Measurements from ENCODE around the gene LY9. TPM values are rescaled to one million over a fixed set of nuclear protein-coding genes. Genes with fewer than 3 reads are reported as not detected.

LY9 gene
- total and polyA plus RNA-seq, 2 of the 13 experiments (the other 11 are each of a cell fraction or from before 2014, with no cell fraction given): not detected

DNA sequence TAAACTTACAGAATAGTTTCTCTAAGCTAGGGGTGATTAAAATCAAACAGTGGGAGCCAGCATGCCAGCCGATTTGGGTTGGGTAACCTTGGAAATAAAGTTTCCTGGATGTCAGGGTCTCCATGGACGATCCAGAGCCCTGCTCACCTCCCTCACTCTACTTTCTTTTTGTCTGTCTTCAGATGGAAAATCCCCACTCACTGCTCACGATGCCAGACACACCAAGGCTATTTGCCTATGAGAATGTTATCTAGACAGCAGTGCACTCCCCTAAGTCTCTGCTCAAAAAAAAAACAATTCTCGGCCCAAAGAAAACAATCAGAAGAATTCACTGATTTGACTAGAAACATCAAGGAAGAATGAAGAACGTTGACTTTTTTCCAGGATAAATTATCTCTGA is 43.0 kb upstream of the LY9 start:
- in situ Hi-C loops (cut with HindIII; ENCODE audit: extremely low pct_ligation_motif_present, low pct_unique_long_range_greater_than_20kb) (no loop called here), intact Hi-C loops (cut with micrococcal nuclease; ENCODE audit: unreplicated experiment) (no loop called here)
- Histone ChIP-seq H3K9me3 (ENCODE audit: low read length) (no peaks in the 10 kb centered on the region), H3K79me2 (ENCODE audit: insufficient read depth, low read length) (no peaks in the 10 kb centered on the region), H2AFZ (ENCODE audit: low read length) (no peak overlapping the region), H3K4me2 (ENCODE audit: low read depth, low read length) (no peak overlapping the region), H3K27ac (ENCODE audit: extremely low read length, insufficient read depth, low read length) (no peak overlapping the region), H3K9ac (ENCODE audit: insufficient read depth, low read depth, low read length) (no peak overlapping the region), H3K4me3 (replicated peaks in 1 of 3; ENCODE audit: insufficient read depth in 1 of 3, low read depth in 2 of 3, low read length in 3 of 3) (no peak overlapping the region), H3K4me1 (ENCODE audit: insufficient read depth, low read length) (no peaks in the 10 kb centered on the region), H3K27me3 (ENCODE audit: control insufficient read depth in 1 of 2, insufficient read depth in 2 of 2, low read length in 2 of 2) (peaks cover 2 to 4% of the 10 kb centered on the region in 2 experiments; a peak in 3 of 5 replicates), H3K36me3 (replicated peaks in 1 of 2; ENCODE audit: control insufficient read depth in 1 of 2, insufficient read depth in 2 of 2, low read length in 2 of 2) (no peaks in the 10 kb centered on the region), H4K20me1 (ENCODE audit: insufficient read depth, low read length) (no peaks in the 10 kb centered on the region)
- CTCF ChIA-PET (ENCODE audit: low intra/inter-chr PET ratio, low total read pairs): no interaction called here
- DNase-seq (ENCODE audit: low spot score) (no peak), ATAC-seq (no peak), FAIRE-seq (no peak)
- no TSS peak for BruUV-seq (replicated peaks)
- POLR2A ChIA-PET: no interaction called here
- WGBS (ENCODE audit: low lambda C conversion rate): under 1% methylated on average over 5 of the region's 5 CpGs
- TF ChIP-seq PCBP1 (IDR thresholded peaks at IDR 0.05; ENCODE audit: borderline replicate concordance, low read depth, low read length): no peak
- TF ChIP-seq PHF8 (CRISPR knock-in tag; IDR thresholded peaks at IDR 0.05): no peak
- no peak for TF ChIP-seq KMT2A (CRISPR knock-in tag; IDR thresholded peaks at IDR 0.05)
- TF ChIP-seq ZNF33B (CRISPR knock-in tag; IDR thresholded peaks at IDR 0.05): no peak
- TF ChIP-seq PRMT3 (CRISPR knock-in tag; IDR thresholded peaks at IDR 0.05; ENCODE audit: borderline replicate concordance, low read depth): no peak
- no peak for TF ChIP-seq KDM4B (CRISPR knock-in tag; IDR thresholded peaks at IDR 0.05)
- no peak for TF ChIP-seq REST (IDR thresholded peaks at IDR 0.05; ENCODE audit: borderline replicate concordance in 1 of 2, low read depth in 1 of 2, low read length in 2 of 2)
- no peak for TF ChIP-seq ZNF605 (CRISPR knock-in tag; IDR thresholded peaks at IDR 0.05)
- TF ChIP-seq, protein P1, sequence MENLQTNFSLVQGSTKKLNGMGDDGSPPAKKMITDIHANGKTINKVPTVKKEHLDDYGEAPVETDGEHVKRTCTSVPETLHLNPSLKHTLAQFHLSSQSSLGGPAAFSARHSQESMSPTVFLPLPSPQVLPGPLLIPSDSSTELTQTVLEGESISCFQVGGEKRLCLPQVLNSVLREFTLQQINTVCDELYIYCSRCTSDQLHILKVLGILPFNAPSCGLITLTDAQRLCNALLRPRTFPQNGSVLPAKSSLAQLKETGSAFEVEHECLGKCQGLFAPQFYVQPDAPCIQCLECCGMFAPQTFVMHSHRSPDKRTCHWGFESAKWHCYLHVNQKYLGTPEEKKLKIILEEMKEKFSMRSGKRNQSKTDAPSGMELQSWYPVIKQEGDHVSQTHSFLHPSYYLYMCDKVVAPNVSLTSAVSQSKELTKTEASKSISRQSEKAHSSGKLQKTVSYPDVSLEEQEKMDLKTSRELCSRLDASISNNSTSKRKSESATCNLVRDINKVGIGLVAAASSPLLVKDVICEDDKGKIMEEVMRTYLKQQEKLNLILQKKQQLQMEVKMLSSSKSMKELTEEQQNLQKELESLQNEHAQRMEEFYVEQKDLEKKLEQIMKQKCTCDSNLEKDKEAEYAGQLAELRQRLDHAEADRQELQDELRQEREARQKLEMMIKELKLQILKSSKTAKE (CRISPR knock-in tag; IDR thresholded peaks at IDR 0.05; ENCODE audit: borderline replicate concordance): no peak
- TF ChIP-seq MAFK (conservative IDR thresholded peaks at IDR 0.05 in 1 of 2, IDR thresholded peaks at IDR 0.05 in 1 of 2; ENCODE audit: low read length in 2 of 2): no peak
- no peak for TF ChIP-seq ZC3H4 (CRISPR knock-in tag; IDR thresholded peaks at IDR 0.05; ENCODE audit: borderline replicate concordance)
- no peak for TF ChIP-seq DZIP1 (CRISPR knock-in tag; IDR thresholded peaks at IDR 0.05)
- TF ChIP-seq CSRNP1 (CRISPR knock-in tag; IDR thresholded peaks at IDR 0.05): no peak
- no peak for TF ChIP-seq KDM3A (CRISPR knock-in tag; IDR thresholded peaks at IDR 0.05; ENCODE audit: low read depth)

All from HepG2 (cell line).